ENCODE data around the gene TMEM273.
"Not testable (repeated sequence)": the region's sequence is repeated elsewhere in the genome, so short reads cannot be mapped to it uniquely, and the experiment has no call there.

Gene TMEM273

GRCh38 chr10:49205206-49205605 is 17.0 kb upstream of the TMEM273 start:
- no peak for DNase-seq (ENCODE audit: low spot score)

- no peak for DNase-seq (ENCODE audit: low spot score)
These were observed 15.9 kb upstream of the TMEM273 start for GRCh38 chr10:49204119-49204518.

GRCh38 chr10:49202266-49202665 is 14.1 kb upstream of the TMEM273 start:
- no peak for DNase-seq (ENCODE audit: low spot score)

- DNase-seq (ENCODE audit: low spot score): no peak
These were observed 12.7 kb upstream of the TMEM273 start for GRCh38 chr10:49200854-49201253.

- DNase-seq (ENCODE audit: low spot score): no peak
These were observed 9.0 kb upstream of the TMEM273 start for GRCh38 chr10:49197171-49197570.

- not testable (repeated sequence) for DNase-seq (ENCODE audit: low spot score)
These were observed 7.7 kb upstream of the TMEM273 start for GRCh38 chr10:49195864-49196263.

- DNase-seq (ENCODE audit: low spot score): no peak
These were observed 6.2 kb upstream of the TMEM273 start for GRCh38 chr10:49194212-49194920.

GRCh38 chr10:49191349-49191748 is 3.2 kb upstream of the TMEM273 start:
- DNase-seq (ENCODE audit: low spot score): no peak

GRCh38 chr10:49189422-49189821 is 1.2 kb upstream of the TMEM273 start:
- DNase-seq (ENCODE audit: low spot score): no peak

- DNase-seq (ENCODE audit: low spot score): no peak
These were observed 1.1 kb downstream of the TMEM273 start for GRCh38 chr10:49187044-49187484.

- DNase-seq (ENCODE audit: low spot score): no peak
These were observed 1.6 kb downstream of the TMEM273 start for GRCh38 chr10:49186613-49187012.

GRCh38 chr10:49185213-49185612 is 3.0 kb downstream of the TMEM273 start:
- no peak for DNase-seq (ENCODE audit: low spot score)

- DNase-seq (ENCODE audit: low spot score): no peak
These were observed 3.5 kb downstream of the TMEM273 start for GRCh38 chr10:49184642-49185111.

GRCh38 chr10:49183596-49184542 is 4.3 kb downstream of the TMEM273 start:
- DNase-seq (ENCODE audit: low spot score): no peak

- DNase-seq (ENCODE audit: low spot score): no peak
These were observed 5.4 kb downstream of the TMEM273 start for GRCh38 chr10:49182776-49183175.

- DNase-seq (ENCODE audit: low spot score): no peak
These were observed 7.7 kb downstream of the TMEM273 start for GRCh38 chr10:49180444-49180860.

GRCh38 chr10:49179699-49180443 is 8.3 kb downstream of the TMEM273 start:
- no peak for DNase-seq (ENCODE audit: low spot score)

- DNase-seq (ENCODE audit: low spot score): peak; percentile 61
These were observed 9.4 kb downstream of the TMEM273 start for GRCh38 chr10:49178489-49179471.

GRCh38 chr10:49177391-49178355 is 10.5 kb downstream of the TMEM273 start:
- DNase-seq (ENCODE audit: low spot score): peak; percentile 63
